ENCODE measurements around the gene MGAT5B.

The MGAT5B gene

GRCh38 chr17:76827736-76828135 lies 40.5 kb upstream of the MGAT5B start:
- no peak for TF ChIP-seq CTCF (IDR thresholded peaks at IDR 0.05; ENCODE audit: low read depth, low read length)
- no peak overlapping the region for H3K4me3 ChIP-seq (ENCODE audit: low read depth, low read length)

GRCh38 chr17:76830987-76831715 lies 37.1 kb upstream of the MGAT5B start:
- no peak overlapping the region for H3K4me3 ChIP-seq (ENCODE audit: low read depth, low read length)
- TF ChIP-seq CTCF (IDR thresholded peaks at IDR 0.05; ENCODE audit: low read depth, low read length), result no peak

- H3K4me3 ChIP-seq (ENCODE audit: low read depth, low read length), result no peak overlapping the region
- no peak for TF ChIP-seq CTCF (IDR thresholded peaks at IDR 0.05; ENCODE audit: low read depth, low read length)
Observed at GRCh38 chr17:76833034-76833644, 35.1 kb upstream of the MGAT5B start.

- no peak overlapping the region for H3K4me3 ChIP-seq (ENCODE audit: low read depth, low read length)
- no peak for TF ChIP-seq CTCF (IDR thresholded peaks at IDR 0.05; ENCODE audit: low read depth, low read length)
Observed at GRCh38 chr17:76833747-76834146, 34.5 kb upstream of the MGAT5B start.

GRCh38 chr17:76834870-76835269 lies 33.3 kb upstream of the MGAT5B start:
- TF ChIP-seq CTCF (IDR thresholded peaks at IDR 0.05; ENCODE audit: low read depth, low read length), result no peak
- no peak overlapping the region for H3K4me3 ChIP-seq (ENCODE audit: low read depth, low read length)

- no peak overlapping the region for H3K4me3 ChIP-seq (ENCODE audit: low read depth, low read length)
- TF ChIP-seq CTCF (IDR thresholded peaks at IDR 0.05; ENCODE audit: low read depth, low read length), result no peak
Observed at GRCh38 chr17:76840443-76840767, 27.8 kb upstream of the MGAT5B start.

- no peak overlapping the region for H3K4me3 ChIP-seq (ENCODE audit: low read depth, low read length)
- no peak for TF ChIP-seq CTCF (IDR thresholded peaks at IDR 0.05; ENCODE audit: low read depth, low read length)
Observed at GRCh38 chr17:76840884-76841775, 27.1 kb upstream of the MGAT5B start.
